GM18511 (cell line): ENCODE measurements around the gene ENDOG.
"Not testable (repeated sequence)": the region's sequence is repeated elsewhere in the genome, so short reads cannot be mapped to it uniquely, and the experiment has no call there.

Experiments used
- ATAC-seq: cut with Tn5 transposase; IDR thresholded peaks from one replicate; pipeline ENCODE4 v1.9.1; 2021; ENCODE audit warnings: mild to moderate bottlenecking, moderate library complexity; ENCODE audit not compliant: unreplicated experiment

The ENDOG gene

GRCh38 chr9:128818099-128818838 lies at the start of gene ENDOG:
Gene ENDOG, plus strand, starts transcription at chr9:128818500. Its CDS starts 185 bp downstream, at chr9:128818685.
- peak; percentile 87 for ATAC-seq

DNA sequence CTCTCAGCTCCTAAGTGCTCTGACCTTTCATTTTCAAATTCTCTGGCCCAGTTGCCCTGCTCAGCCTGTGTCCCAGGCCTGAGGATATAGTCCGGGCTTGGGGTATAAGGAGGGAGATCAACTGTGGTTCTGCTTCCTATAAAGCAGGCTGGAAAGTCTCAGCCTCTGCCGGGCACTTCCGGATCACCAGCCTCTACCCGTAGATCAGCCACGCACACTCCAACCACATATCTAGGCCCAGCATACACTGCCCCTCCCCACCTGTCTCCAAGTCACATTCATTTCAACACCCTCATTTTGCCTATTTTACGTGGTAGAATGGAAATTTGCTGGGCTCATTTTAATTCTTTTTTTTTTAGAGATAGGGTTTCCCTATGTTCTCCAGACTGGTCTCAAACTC lies 49.7 kb upstream of the ENDOG start:
- no peak for ATAC-seq

DNA sequence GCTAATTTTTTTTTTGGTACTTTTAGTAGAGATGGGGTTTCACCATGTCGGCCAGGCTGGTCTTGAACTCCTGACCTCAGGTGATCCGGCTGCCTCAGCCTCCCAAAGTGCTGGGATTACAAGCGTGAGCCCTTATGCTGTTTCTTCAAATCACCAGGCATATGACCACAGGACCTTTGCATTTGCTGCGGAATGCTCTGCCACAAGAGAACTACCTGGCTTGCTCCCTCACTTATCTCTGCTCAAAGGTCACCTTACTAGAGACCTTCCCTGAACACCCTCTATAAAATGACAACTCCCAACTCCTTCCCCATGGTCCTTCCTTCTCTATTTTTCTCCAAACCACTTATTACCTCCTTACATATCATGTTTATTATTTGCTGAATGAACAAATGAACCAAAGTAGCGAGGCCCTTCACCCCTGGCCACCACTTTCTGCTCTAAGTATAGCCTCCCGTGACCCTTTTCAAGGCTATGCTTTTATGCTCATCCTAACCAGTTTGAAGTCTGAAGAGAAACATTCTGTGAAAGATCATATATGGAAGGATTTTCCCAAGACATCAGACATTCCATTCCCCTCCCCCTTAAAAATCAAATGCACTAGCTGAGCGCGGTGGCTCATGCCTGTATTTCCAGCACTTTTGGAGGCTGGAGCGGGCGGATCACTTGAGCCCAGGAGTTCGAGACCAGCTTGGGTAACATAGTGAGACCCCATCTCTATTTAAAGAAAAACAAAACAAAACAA lies 47.8 kb upstream of the ENDOG start:
- no peak for ATAC-seq

DNA sequence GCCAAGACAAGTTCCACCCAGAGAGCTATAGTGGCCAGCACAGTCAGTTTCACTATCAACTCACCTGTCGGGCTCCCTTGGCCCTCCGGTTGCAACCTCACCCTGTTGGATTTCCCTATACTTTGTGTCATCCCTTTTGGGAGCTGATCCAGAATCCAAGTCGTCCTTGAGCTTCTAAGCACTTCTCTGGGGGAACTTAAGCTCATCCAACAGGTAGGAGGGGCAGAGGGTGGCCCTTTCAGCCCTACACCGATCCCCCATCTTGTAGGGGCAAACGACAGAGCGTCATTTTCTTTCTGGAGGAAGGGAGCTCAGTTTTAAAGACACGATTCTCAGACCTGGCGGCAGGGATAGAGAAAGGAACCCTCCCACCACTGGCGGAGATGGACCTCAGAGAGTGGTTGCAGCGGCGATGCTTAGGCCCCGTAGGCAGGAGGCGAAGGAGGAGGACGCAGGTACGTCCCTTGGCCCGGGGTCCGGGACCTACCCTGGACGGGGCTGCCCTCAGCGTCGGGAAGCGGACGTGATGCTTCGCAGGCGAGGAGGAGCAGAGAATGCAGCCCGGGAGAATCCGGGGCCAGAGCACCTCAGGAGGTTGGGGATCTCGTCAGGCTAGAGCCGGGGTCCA lies 47.1 kb upstream of the ENDOG start:
- peak; percentile 10 for ATAC-seq

GRCh38 chr9:128771745-128772519 lies 46.4 kb upstream of the ENDOG start, which contains the start of gene ZER1:
Gene ZER1, minus strand, starts transcription at chr9:128771927. Its CDS starts 16,362 bp downstream, at chr9:128755565.
- ATAC-seq: peak; percentile 90

- ATAC-seq: no peak
Observed at GRCh38 chr9:128773049-128773448, 45.3 kb upstream of the ENDOG start.

DNA sequence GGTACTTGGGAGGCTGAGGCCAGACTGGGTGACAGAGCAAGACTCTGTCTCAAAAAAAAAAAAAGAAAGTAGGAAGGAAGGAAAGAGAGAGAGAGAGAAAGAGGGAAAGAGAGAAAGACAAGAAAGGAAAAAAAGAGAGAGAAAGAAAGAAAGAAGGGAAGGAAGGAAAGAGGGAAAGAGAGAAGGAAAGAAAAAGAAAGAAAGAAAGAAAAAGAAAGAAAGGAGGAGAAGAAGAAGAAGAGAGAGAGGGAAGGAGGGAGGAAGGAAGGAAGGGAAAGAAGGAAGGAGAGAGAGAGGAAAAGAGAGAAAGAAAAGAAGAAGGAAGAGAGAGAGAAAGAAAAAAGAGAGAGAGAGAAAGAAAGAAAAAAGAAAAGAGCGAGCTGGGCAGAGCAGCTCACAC lies 43.5 kb upstream of the ENDOG start:
- ATAC-seq: no peak

GRCh38 chr9:128780093-128780492 lies 38.2 kb upstream of the ENDOG start:
- not testable (repeated sequence) for ATAC-seq

DNA sequence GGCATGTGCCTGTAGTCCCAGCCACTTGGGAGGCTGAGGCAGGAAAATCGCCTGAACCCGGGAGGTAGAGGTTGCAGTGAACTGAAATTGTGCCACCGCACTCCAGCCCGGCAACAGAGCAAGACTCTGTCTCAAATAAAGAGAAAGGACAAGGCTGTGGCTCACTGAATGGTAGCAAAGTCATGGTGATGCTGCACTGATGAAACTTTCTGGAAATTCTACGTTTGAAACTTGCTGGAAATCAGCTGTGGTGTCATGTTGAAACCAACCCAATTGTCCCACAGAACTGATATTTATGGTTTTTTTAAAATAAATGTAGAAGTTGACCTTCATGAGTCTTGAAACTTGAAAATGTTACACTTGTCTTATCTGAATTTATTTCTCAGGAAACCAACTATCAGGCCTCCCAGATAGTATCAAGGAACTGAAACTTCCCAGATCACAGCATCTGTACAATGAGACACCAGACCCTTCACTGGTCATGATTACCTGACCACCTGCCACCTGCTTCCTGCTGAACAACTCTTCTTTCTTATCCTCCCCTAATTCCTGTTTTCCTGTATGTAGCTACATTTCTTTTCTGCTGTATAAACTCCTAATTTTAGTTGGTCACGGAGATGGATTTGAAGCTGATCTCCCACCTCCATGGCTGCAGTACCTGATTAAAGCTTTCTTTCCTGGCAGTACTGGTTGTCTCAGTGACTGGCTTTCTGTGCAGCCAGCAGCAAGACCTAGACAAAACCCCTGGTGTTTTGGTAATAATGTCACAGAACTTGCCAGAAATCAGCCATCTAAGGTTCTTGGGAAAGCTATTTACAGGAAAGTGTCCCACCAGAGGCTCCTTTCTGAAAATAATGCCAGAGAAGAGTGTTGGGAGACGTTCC lies 36.9 kb upstream of the ENDOG start:
- ATAC-seq: no peak

DNA sequence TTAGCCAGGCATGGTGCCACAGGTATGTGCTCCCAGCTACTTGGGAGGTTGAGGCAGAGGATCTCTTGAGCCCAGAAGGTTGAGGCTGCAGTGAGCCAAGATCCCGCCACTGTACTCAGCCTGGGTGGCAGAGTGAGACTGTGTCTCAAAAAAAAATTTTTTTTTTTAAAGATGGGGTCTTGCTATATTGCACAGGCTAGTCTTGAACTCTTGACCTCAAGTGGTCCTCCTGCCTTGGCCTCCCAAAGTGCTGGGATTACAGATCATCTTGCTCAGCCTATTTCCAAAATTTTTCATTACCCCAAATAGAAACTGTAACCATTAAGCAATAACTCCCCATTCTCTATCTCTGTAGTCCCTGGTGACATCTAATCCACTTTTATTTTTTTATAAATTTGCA lies 35.6 kb upstream of the ENDOG start:
- ATAC-seq: no peak

- ATAC-seq: no peak
Observed at GRCh38 chr9:128785427-128785826, 32.9 kb upstream of the ENDOG start.

DNA sequence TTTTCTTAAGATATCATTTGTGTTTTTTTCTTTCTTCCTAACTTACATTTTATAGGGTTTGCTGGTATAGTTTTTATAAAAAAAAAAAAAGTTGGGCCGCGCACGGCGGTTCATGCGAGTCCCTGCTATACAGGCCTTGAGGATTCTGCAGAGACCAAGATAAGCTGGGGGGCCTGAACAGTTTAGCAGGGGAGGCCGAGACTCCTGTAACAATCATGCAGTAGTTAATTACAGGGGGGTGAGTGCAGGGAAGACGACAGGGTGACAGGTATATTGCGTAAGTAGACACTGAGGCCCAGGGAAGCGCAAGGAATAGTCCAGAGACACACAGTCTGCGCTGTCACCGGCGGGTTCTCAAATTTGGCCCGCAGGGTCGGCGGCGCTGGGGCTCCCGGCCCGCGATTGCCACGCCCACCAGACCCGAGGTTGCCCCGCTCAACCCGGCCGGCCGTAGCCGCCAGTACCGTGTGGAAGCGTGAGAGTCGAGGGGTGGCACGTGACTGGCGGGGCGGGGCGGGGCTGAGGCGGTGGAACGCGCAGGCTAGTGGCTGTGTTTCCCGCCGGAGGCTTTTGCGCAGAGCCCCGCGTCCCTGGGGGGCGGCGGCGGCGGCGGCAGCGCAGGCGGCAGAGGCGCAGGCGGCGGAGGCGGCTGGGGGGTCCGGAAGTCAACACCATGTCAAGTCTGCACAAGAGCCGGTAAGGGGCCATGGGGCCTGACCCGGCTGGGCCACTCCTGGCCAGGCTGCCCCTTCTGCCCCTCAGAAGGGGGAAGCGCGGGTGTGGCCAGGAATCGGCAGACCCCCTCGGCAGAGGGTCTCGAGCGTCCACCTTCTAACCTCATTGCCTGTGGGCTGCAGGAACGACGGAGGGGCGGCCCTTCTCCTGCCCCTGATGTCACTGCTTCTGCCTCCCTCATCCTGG lies 31.4 kb upstream of the ENDOG start, which contains the start of gene TBC1D13:
Gene TBC1D13 (plus strand): TSS at position 573 of the 921 bp plus-strand sequence. CDS start 101 bp downstream, at position 674.
- ATAC-seq: peak; percentile 92

GRCh38 chr9:128787659-128788058 lies 30.6 kb upstream of the ENDOG start:
- ATAC-seq: no peak

DNA sequence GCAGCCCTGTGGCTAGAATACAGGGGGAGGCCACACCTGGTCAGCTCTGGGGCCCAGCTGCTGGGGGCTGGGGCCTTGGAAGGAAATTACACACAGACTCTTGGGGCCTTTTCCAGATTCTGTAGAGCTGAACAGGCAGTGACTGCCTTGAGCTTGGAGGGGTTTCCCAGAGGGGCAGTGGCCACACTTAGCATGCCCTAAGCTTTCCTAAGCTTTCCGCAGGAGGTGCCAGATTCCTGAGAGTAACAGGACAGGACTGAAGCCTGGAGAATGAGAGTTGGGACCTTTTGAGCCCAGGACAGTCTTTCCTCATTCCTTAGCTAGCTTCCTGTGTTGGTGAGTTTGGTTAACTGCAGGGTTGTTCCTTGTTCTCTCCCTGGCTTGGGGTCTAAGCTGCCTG lies 29.9 kb upstream of the ENDOG start:
- no peak for ATAC-seq

DNA sequence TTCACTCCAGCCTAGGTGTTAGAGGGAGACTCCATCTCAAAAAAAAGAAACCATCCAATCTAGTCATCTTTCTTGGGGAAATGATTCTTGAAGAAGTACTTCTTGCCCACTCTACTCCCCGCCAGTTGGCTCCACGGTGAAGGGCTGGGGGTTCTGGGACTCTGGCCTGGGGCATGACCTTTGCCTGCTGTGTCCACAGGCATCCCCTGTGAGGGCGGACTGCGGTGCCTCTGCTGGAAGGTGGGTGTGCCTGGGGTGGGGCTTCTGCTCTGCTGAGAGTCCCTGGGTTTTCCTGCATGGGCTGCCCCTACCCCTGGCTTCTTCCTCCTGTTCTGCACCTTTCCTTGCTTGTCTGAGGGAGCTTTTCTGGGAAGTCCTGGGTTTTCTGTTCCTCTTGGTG lies 27.8 kb upstream of the ENDOG start:
- ATAC-seq: no peak

DNA sequence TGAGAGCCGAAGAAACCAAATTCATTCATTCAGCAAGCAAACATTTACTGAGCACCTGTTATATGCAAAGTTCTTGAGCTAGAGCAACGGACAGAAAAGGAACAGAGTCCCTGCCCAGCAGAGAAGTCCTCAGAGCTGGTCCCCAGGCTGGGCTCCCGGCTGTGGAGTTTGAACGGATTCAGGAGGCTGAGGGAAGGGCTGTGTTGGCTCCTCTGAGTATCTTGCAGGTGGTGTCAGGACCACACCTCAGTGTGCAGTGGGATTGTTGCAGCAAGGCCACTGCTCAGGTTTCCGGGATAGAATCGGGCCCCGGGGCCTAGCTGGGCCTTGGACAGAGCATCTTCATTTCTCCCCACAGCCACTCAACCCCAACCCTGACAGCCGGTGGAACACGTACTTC lies 26.2 kb upstream of the ENDOG start:
- ATAC-seq: no peak

DNA sequence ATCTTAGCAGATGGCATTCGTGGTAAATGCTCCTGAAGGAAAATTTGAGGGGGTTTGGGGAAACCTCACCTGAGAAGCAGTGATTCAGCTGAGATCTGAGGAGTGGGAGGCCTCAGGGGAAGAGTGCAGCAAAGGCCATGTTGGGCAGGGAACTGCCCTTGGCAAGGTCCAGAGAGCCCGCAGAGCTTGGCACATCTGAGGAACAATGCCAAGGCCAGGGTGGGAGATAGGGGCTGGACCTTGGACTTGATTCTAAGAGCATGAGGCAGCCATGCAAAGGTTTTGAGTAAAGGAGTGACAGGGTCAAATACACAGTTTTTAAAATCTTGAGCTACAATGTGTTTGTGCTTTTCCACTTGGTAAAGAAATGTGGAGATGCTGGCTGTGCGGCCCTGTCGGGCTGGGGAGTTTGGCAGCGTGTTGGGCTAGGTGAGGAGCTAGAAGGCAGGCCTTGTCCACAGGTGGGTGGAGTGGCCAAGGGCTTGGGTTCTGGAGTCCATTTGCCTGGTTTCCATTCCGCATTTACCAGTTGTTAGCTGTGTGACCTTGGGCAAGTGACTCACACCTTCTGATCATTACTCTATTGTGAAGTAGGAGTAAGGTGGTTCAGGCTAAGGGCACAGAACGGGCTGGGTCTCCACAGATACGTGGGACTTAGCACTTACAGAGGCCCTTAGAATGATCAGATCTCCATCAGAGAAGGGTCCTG lies 25.2 kb upstream of the ENDOG start:
- no peak for ATAC-seq

DNA sequence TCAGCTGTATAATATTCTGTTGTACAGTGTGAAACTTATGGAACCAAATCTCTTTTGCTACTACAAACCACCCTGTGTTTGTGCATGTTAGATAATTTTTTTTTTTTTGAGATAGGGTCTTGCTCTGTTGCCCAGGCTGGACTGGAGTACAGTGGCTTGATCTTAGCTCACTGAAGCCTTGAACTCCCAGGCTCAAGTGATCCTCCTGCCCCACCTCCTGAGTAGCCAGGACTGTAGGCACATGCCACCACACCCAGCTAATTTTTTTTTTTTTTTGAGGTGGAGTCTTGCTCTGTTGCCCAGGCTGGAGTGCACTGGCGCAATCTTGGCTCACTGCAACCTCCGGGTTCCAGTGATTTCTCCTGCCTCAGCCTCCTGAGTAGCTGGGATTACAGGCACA lies 23.3 kb upstream of the ENDOG start:
- not testable (repeated sequence) for ATAC-seq
